K562 (cell line): Measurements from ENCODE around the gene USP20. TPM values are rescaled to one million over a fixed set of nuclear protein-coding genes. Genes with fewer than 3 reads are reported as not detected.

Source experiments
- E4F1 ChIP-seq: fragments of 250-450 bp; sonication (Bioruptor Pico); IDR thresholded peaks from 2 replicates; pipeline ENCODE4 v1.5.0; 2021; ENCODE audit warnings: mild to moderate bottlenecking, borderline replicate concordance
- GMEB1 ChIP-seq: fragments of 250-450 bp; sonication (Bioruptor Pico); IDR thresholded peaks from 2 replicates; pipeline ENCODE4 v1.4.0; 2020; ENCODE audit warnings: mild to moderate bottlenecking
- HINFP ChIP-seq: fragments of 450-650 bp; conservative IDR thresholded peaks from 2 replicates; pipeline ENCODE4 v1.6.1; 2016; ENCODE audit warnings: missing genetic modification characterization, low read depth, mild to moderate bottlenecking, control low read depth, missing compliant biosample characterization
- ID3 ChIP-seq, 2 experiments: fragments of 250-450 bp in 1 of 2; fragments of 450-650 bp in 1 of 2; sonication (Bioruptor Pico) in 1 of 2; IDR thresholded peaks; 2 replicates each; pipeline versions ENCODE4 v1.6.1 to v1.8.0; 2016 to 2021; ENCODE audit warnings: mild to moderate bottlenecking in 2 of 2, moderate library complexity in 2 of 2, missing compliant biosample characterization in 1 of 2, missing genetic modification characterization in 1 of 2
- KHSRP ChIP-seq: fragments of 450-650 bp; IDR thresholded peaks from 2 replicates; pipeline ENCODE4 v1.6.1; 2017
- KLF1 ChIP-seq: fragments of 450-650 bp; IDR thresholded peaks from 2 replicates; pipeline ENCODE4 v1.6.1; 2016; ENCODE audit warnings: missing genetic modification characterization, missing compliant biosample characterization
- LCOR ChIP-seq: sonication (generic); formaldehyde crosslinking; IDR thresholded peaks from 2 replicates; pipeline ENCODE4 v1.8.0; 2022; ENCODE audit warnings: mild to moderate bottlenecking, missing genetic modification reagents
- MAFK ChIP-seq: IDR thresholded peaks from 2 replicates; pipeline ENCODE4 v1.6.1; 2011; ENCODE audit warnings: low read length, improper control_type of control experiment
- MBD2 ChIP-seq: sonication (generic); IDR thresholded peaks from 2 replicates; pipeline ENCODE4 v1.6.1; 2016; ENCODE audit warnings: low read depth, borderline replicate concordance
- NR2C1 ChIP-seq, 2 experiments: fragments of 450-650 bp; IDR thresholded peaks; 2 replicates each; pipeline ENCODE4 v1.6.1; 2017; ENCODE audit warnings: mild to moderate bottlenecking in 2 of 2, antibody characterized with exemption in 1 of 2, inconsistent platforms in 1 of 2, missing compliant biosample characterization in 1 of 2, missing genetic modification characterization in 1 of 2
- PHF8 ChIP-seq: fragments of 200-600 bp; sonication (generic); IDR thresholded peaks from 2 replicates; pipeline ENCODE4 v1.6.1; 2012; ENCODE audit warnings: mixed run types, mild to moderate bottlenecking, inconsistent platforms, low read length, moderate library complexity, borderline replicate concordance
- PKNOX1 ChIP-seq: fragments of 450-650 bp; IDR thresholded peaks from 2 replicates; pipeline ENCODE4 v1.6.1; 2016
- RHOXF2B ChIP-seq: fragments of 250-450 bp; sonication (Bioruptor Pico); conservative IDR thresholded peaks from 2 replicates; pipeline ENCODE4 v1.5.1; 2021
- SRSF1 ChIP-seq: fragments of 200-400 bp; formaldehyde crosslinking; IDR thresholded peaks from 2 replicates; pipeline ENCODE4 v1.6.1; 2017; ENCODE audit warnings: mild to moderate bottlenecking, low read depth, low read length, moderate library complexity
- ZMIZ1 ChIP-seq, 2 experiments: fragments of 150-350 bp in 1 of 2; IDR thresholded peaks; 2 replicates each; pipeline ENCODE4 v1.6.1; 2012 to 2016; ENCODE audit warnings: low read depth in 2 of 2, low read length in 2 of 2, mild to moderate bottlenecking in 1 of 2, moderate library complexity in 1 of 2
- polyA plus RNA-seq, 8 experiments: library from polyadenylated mRNA; depleted of rRNA in 4 of 8; stranded (reverse) in 5 of 8; unstranded in 3 of 8; fragments of >200 nt; fragmentation: Nextera tagmentation in 2 of 8; fragmentation: Illumina TruSeq in 1 of 8; extraction: Ambion mirVana in 2 of 8; extraction: Trizol in 1 of 8; gene quantifications; 2 replicates each; pipeline versions ENCODE4 v1.2.1 to v1.2.3, GENCODE V29; 2011 to 2014; ENCODE audit warnings: inconsistent platforms in 1 of 8, missing spikeins in 1 of 8
- total RNA-seq, 7 experiments: library from RNA; depleted of rRNA in 6 of 7; stranded (reverse); fragments of >200 nt in 6 of 7; fragmentation: Illumina TruSeq in 2 of 7; extraction: Trizol in 2 of 7; gene quantifications; 2 replicates each; pipeline versions ENCODE4 v1.2.1 to v1.2.3, GENCODE V29; 2011 to 2021; ENCODE audit warnings: low replicate concordance in 1 of 7

USP20 gene
- total and polyA plus RNA-seq, 9 of the 15 experiments (the other 6 are each of a cell fraction or from before 2014, with no cell fraction given) = 1.9 to 136 (median 49.1) TPM

GRCh38 chr9:129885670-129886106 is 50.4 kb downstream of the USP20 start (continued):
- TF ChIP-seq ZMIZ1 (IDR thresholded peaks at IDR 0.05; ENCODE audit: low read depth in 2 of 2, low read length in 2 of 2) (peak in 1 of 2 experiments; percentile 82; a peak in 2 of 4 replicates), KHSRP (no peak), NR2C1 (IDR thresholded peaks at IDR 0.05) (no peak), NR2C1 (tag; IDR thresholded peaks at IDR 0.05) (no peak), PKNOX1 (no peak), E4F1 (CRISPR knock-in tag) (no peak), MBD2 (no peak), ID3 (CRISPR knock-in tag; IDR thresholded peaks at IDR 0.05) (no peak), ID3 (tag; IDR thresholded peaks at IDR 0.05) (no peak), MAFK (peak; percentile 25; the same call in 1 of the 2 replicates), GMEB1 (peak; percentile 60; the same call in 1 of the 2 replicates), HINFP (tag) (no peak), KLF1 (peak; percentile 58; the same call in 1 of the 2 replicates), RHOXF2B (no peak), SRSF1 (no peak), PHF8 (peak; percentile 44; the same call in 1 of the 2 replicates), LCOR (CRISPR knock-in tag) (no peak)
